AG08396 (cell line): ENCODE results near the gene IGSF9.

Experiments
- DNase-seq: peaks from one replicate; pipeline ENCODE4 v3.0.0; 2012; ENCODE audit warnings: low spot score, mixed read lengths

Gene IGSF9

DNA sequence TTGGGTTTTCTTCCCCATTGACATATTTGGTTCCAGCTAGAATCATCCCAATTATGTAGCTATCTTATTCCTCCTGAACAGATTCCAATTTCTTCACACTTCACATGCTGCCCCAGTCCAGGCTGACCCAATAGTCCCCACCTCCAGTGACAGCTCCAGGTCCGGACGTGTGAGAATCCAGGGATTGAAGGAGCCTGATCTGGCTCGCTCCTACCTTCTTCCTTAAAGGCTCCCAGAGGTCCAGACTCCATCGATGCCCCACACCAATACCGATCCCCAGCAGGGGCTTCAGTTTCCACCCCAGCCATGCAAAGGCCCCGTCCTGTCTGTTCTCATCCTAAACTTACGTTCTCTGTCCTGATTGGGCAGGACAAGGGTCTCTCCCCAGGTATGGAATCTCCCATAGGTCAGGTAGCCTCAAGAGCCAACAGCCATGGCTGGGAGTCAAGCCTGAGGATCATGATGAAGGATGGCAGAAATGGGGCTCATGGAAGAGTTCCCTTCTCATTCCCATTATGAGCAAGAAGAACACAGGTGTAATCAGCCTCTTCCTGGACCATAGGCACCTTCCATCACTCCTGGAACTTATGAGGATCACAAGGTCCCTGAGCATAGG is 29.0 kb upstream of the IGSF9 start:
- no peak for DNase-seq

DNA sequence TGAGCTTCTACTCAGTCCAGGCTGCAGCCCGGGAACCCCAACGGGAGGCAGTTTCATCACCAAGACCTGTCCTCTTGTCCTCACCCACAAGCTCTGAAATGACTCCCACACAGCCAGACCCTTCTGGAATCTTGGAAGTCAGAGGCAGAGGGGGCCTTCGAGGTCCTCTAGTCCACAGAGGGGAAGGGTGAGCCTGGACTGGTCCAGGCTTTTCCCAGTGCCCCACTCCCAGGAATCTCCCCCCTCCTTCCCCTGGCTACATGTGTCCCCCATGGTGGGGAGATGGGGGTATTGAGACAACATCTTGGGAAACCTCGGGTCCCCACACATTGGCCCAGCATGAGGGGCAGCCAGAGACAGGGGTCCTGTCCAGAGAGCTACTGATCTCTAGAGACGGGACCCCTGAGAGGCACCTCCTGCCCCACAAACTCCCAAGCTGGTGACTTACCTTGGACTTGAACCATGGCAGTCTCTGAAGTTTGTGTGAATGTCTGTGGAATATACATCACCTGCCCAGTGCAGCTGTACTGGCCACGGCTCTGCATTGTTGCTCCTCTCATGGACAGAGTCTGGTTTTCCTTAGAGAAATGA is 28.0 kb upstream of the IGSF9 start:
- DNase-seq, result no peak

DNA sequence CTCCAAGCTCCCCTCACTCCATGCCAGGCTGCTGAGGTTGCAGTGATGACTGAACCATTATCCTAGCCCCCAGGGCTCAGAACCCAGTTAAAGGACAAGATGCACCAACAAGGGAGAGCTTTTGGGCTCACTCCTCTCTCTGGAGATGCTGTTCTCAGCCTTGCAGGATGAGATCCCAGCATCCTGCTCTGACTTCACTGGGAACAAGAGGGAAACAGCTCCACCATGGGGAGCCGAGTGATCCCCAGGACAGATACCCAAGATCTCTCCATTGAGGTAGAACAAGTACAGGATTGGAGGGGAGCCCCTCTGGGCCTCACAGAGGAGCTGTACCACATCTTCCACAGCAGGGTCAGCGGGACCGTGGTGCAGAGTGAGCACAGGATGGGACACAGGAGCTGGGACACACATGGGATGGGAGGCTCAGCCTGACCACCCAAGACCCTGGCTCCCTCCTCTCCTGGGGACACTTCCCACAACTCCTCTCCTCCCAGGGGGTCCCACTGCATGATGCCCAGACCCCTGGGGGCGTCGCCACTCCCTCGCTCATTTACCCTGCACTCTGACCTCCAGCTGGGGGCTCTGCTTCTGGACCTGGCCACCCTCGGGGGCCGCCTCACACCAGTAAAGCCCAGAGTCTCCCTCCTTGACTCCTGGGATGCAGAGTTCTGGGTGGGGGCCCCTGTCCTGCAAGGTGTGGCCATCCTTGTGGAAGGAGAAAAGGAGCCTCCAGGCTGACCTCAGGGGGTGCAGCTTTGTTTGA is 27.2 kb upstream of the IGSF9 start:
- DNase-seq, result no peak

DNA sequence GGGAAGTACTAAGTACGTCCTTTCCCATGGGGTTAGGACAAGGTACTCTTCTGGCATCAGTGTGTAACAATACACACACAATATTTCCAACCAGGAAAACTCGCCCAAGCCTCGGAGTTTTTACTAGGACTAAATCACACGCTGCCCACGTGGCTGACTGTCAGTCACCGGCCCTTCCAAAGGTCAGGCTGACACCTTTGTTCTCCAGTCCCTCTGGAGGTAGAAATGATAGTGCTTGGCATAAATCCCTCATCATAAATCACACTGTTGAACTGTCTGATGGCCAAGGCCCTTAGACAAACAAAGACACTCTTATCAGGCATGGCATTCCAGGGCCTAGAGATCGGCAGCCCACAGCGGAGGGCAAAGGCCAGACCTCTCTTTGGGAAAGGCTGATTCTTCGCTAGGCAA is 25.5 kb upstream of the IGSF9 start:
- no peak for DNase-seq

DNA sequence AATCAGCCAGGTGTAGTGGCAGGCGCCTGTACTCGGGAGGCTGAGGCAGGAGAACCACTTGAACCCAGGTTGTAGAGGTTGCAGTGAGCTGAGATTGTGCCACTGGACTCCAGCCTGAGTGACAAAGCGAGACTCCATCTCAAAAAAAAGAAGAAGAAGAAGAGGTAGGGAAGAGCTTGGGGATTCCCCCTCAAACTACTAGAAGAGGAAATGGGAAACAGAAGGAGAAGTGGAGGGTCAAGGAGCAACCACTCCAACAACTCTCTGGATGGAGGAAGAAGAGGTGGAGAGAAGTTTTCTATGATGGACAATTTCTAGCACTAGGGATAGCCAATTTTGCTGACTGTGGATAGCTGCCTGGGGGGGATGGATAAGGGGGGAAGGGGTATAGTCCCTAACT is 23.5 kb upstream of the IGSF9 start:
- DNase-seq, result no peak

DNA sequence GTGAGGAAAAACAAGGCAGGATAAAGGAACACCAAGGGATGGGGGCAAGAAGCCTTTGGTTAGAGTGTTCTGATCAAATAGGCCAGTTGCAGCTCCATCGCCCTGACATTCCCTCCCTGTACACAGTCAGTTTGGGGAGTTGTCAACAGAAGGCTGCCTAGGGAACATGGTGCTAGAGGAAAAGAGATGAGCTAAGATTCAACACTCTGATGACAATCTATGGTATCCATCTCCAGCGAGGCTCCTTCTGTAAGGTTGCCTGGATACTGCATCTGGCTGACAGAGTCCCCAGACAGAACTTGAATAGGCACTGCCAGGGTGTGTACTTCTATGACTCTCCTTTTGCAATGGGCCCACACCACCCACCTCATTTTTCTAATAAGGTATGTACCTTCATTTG is 19.9 kb upstream of the IGSF9 start:
- no peak for DNase-seq

DNA sequence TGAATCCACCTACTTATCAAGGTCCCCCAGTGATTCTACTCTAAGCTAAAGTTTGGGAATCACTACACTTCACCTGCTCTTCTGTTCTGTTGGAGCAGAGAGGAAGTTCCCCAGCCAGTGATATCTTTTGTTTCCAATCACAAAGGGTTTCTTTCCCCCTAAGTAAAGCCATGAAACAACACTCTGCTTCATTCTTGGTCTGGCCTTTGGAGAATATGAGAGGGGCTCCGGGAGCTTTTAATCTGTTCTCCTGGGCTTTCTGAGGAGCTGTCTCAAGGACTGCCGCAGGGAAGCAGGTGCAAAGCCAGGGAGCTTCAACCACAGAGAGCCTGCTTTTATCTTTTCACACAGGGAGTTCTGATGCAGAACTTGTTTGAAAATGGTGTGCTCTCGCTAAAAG is 18.7 kb upstream of the IGSF9 start:
- DNase-seq, result no peak

DNA sequence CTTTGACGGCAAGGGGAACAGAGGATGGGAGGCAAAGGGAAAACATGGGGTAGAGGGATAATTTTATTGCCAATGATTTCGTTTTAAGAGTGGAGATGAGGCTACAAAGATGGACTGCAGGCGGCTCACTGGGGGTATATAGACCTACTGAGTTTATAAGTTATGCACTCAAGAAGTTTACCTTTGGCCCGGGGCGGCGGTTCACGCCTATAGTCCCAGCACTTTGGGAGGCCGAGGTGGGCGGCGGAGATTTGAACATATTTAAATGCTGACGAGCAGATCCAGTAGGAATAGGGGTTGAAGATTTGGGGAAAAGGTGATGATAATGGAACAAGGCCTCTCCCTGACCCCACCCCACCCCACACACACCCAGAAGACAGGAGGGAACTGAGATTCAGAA is 16.8 kb upstream of the IGSF9 start:
- no peak for DNase-seq

DNA sequence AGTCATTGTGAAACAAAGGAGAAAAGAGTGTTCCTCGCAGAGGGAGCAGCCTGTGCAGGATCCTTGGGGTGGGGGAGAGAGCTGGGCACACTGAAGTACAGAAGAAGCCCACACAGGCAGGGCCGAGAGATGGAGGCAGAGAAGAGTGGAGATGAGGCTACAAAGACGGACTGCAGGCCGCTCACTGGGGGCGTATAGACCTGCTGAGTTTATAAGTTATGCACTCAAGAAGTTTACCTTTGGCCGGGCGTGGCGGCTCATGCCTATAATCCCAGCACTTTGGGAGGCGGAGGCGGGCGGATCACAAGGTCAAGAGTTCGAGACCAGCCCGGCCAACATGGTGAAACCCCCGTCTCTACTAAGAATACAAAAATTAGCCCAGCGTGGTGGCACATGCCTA is 16.2 kb upstream of the IGSF9 start:
- no peak for DNase-seq

DNA sequence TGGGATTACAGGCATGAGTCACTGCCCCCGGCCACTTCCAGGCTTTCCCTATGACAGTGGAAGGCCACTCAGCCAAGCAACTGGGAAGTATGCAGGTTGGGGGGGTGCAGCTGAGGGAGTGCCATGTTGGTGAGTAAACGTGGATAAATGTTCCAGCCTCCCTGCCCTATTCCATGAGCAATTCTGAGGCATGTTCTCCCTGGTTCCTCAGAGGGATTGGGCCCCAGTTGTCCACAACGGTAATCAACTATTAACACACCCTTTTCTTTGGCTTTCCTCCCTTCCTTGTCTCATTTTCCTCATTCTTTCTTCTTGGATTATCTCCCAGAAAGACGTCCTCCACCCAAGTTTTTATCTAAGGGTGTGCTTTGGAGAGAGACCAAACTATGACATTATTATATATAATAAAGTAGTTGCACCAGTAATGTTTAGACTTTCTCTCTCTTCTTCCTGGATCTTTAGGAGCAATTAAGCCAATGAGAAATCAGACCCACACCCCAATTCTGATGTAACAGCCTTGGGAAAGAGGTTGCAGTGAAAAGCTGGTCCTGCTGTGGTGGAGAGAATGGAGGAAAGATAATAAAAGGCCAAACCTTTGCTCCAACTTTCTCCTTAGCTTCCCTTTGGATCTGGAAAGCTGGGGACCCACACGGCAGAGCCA is 15.4 kb upstream of the IGSF9 start:
- peak; percentile 66 for DNase-seq

DNA sequence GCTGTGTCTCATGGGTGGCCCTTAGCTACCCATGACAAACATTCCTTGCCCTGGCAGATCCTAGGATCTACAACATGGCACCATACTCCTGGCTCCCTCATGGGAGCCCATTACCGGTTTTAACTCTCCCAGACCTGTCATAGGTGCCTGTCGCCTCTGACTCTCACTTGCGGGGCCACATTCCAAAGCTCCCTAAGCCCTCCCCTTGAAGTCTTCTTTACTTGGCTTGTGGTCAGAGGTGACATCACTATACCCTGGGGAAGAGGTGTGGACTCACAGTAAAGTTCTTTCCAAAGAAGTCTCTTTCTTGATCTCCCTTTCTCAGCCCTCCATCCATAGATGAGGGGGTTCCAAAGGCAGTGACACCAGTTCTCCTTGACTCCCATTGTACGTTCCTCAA is 14.0 kb upstream of the IGSF9 start:
- DNase-seq, result no peak

DNA sequence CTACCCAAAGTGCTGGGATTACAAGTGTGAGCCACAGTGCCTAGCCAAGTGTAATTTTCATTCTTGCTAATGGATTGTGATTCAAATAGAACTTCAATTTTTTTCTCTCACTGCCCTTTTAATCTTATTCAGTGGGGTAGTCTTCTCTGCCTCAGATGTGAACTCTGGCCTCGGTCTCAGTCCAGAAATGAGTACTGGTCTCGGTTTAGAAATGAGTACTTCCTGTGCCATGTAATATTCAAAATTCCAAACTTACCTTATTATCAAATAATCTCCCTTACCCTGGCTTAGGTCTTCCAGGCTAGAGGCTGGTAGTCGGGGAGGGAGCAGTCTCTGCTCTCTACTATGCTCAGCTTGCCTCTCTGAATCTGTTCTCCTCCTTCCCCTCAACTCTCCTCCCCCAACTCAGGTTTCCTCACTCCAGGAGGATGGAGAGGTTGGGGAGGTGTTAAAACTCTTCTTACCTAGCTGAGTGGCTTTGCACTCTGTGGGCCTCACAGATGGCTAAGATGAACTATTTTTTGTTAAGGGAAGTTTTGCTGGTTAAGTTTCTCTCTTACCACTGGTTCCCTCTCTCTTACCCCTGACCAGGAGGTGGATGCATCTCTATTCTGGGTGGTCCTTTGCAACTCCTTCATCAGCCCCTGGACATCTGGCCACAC is 13.4 kb upstream of the IGSF9 start:
- no peak for DNase-seq

DNA sequence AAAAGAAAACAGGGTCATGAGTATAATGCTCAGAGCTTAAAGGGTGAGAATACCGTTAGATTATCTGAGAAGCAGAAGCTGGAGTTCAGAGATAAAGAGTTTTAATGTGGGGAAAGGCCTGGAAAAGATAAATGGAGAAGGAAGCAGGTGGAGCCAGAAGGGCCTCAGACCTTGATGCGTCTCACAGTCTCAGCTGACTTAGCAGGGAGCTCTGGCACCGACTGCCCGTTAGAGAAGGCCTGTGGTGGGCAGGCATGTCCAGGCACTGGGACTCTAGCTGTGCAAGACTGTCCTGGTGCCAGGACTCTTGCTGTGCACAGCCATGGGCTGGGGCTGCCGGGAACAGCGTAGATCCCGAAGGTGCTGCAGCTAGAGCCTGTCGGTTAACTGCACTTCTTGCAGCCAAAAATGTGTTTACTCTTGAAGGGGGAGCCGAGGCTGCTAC is 12.4 kb upstream of the IGSF9 start:
- no peak for DNase-seq

DNA sequence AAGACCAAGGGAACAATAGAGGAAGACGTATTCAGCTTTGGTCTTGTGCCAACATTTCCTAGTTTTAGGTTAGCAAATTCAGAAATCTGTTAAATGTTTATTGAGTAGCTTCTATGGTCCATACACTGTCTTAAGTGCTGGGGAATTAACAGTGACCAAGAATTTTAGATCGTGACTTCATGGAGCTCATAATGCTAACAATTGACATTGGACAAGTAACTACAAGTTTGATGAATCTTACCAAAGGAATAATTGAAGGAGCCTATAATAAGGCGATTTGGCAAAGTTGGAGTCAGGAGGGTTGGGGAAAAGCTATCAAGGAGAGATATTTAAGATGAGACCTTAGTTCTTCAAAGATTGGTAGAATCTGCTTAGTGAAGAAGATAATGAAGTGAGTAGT is 10.0 kb upstream of the IGSF9 start:
- DNase-seq, result no peak

DNA sequence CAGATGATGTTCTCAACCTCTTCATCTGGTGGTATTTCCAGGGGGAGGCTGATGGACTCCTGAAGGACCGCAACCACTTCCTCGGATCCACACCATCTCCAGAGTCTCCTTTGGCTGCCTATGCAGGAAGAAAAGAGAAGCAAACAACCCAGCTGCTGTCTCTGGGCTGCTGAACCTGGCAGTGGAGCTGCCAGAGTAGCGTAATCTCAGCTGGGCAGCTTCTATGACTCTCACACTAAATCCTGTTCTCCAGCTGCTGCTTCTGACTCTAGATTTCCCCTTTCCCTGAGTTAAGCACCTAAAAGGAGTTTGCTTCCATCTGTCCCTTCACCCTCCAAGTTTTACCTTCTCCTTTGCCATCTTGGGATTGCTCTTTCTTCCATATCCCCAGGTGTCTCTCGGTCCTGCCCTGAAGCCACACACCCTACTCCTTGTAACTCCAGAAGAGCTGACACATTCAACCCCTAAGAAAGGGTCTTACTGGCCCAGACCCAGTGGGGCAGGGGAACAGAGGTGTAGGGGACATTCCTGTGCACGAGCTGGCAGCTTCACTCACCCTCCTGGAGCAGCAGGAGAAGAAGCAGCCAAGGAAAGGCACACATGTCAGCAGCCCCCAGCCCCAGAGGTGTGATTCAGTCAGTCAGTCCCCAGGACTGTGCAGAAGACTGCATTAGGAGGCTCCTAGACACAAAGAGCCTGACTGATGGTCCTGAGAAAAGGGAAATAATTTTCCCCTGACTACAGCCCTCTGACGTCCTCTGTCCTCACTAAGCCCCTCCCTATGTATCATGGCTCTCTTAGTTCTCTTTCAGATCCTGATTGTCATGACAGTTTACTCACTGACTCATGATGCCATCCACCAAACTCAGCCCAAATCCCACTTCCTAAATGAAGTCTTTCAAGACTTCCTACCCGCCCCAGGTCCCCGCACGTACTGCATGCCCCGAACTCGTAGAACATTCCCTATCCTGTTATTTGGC is 8.4 kb upstream of the IGSF9 start, which contains the start of gene SLAMF9:
SLAMF9 (minus strand) TSS at position 702 of the 980 bp plus-strand sequence; CDS start at position 602, 100 bp downstream.
- peak; percentile 48 for DNase-seq

DNA sequence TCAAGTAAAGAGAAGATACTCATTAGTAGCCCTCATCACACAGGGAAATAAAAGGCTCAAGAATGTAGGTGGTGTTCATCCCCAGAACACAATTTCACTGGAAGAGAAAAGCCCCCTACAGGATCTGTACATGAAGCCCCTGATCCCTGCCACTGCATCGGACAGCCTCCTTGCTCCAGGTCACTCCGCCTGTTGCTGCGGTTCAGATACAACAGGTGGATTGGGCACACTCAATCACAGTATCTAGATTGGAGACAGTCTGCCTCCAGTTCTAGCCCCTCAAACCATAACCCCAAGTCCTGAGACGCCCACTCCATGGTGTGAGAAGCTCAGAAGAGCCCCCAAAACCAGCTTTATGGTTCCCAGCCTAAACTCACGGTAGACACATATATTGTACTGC is 7.5 kb upstream of the IGSF9 start:
- DNase-seq, result no peak

DNA sequence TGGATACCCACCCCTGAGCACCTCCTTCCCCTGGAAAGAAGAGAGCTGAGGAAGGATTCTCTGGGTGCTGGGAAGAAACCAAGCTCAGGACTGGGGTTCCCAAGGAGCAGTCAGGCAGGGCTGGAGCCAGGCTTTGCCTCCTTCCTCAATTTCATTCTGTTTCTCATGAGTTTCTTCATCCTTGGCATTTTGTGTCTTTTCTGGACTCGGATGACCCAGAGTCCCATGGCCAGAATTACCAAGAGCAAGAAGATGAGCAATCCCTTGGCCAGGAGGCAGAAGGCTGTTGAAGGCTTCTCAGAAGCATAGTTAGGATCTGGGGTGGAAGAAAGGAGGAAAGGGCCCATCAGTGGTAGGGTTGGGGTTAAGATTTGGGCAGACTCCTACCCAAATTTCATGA is 6.1 kb upstream of the IGSF9 start:
- DNase-seq, result no peak

DNA sequence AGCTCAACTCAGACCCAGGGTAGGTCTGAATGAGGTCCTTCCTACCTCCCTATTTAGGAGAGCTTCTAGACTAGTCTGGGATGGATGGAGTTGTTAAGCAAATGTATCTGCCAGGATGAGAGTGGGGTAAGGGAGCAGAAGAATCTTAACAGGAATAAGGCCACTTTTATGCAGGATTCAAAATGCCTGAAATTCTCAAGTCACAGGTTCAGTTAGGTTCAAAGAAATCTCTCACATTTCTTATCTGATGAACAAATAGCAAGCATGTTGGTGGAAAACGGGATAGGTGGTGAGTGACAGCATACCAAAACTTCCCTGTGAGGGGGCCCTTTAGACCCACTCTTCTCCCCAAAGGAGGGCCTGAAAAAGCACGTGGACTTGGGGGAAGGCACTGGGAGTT is 5.6 kb upstream of the IGSF9 start:
- no peak for DNase-seq

DNA sequence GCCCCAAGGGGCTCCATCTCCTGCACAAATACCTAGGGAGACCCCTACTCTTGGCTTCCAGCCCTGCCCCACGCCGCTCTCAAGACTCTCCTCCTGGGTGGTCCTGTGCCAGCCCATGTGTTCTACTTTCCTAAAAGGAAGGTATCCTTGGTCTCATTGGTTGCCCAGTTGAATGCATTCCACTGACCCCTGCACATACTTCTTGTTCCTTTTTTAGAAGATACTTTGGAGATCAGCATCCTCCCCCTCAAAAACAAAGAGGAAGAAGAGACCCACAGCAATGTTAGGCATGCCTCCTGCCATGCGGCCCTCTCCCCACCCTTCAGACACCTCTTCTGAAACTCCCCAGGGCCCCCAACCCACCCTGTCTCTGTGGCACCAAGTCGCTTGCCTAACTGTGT is 4.6 kb upstream of the IGSF9 start:
- DNase-seq, result no peak

DNA sequence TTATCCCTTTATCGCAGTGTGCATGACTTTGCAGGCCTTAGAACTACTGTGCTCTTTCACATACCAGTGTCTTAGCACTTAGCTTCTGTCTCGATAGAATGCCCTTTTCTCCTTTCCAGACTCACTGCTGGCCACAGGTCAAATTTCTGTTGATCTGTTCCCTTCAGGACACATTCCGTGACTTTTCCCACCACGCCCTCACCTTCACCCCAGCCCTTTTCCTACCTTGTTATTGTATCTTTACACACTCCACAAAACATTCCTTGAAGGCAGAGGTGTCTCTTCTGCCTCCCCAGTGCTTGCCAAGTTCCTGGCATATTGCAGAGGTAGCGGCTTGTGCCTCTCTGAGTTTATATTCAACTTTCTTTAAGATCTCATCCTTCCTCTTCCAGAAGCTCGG is 3.7 kb upstream of the IGSF9 start:
- DNase-seq, result no peak

DNA sequence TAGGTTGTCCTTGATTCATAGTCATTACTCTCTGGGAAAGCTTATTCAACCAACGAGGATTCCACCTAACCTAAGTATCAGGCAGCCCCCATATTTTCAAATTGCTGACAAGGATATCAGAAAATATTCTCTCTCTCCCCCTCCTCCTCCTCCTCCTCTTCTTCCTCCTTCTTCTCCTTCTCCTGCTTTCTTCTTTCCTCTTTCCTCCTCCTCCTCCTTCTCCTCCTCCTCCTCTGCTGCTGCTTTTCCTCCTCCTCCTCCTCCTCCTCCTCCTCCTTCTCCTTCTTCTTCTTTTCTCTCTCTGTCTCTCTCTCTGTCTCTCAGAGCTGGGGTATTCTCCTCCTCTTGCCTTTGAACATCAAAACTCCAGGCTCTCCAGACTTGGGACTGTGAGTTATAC is 2.5 kb upstream of the IGSF9 start:
- no peak for DNase-seq
